Inflammatory macrophage (primary cell): ENCODE measurements around the gene ARAP1.
A peak's percentile ranks its signal among the peaks of the same experiment; 100 is the strongest.

ENCODE experiments used
- DNase-seq, 2 donors: peaks; one replicate each; pipeline ENCODE4 v3.0.0-alpha.2; 2020 to 2022

Gene ARAP1

GRCh38 chr11:72681226-72682153 is 70.7 kb downstream of the ARAP1 start:
- no peak for DNase-seq

- no peak for DNase-seq
Measured at GRCh38 chr11:72680624-72681158, 71.5 kb downstream of the ARAP1 start.

- no peak for DNase-seq
Measured at GRCh38 chr11:72679869-72680268, 72.3 kb downstream of the ARAP1 start.

GRCh38 chr11:72678524-72678923 is 73.7 kb downstream of the ARAP1 start:
- DNase-seq: no peak

- DNase-seq: peak; percentile 49 to 61
Measured at GRCh38 chr11:72676861-72677341, 75.3 kb downstream of the ARAP1 start.

- no peak for DNase-seq
Measured at GRCh38 chr11:72675221-72675620, 77.0 kb downstream of the ARAP1 start.

- DNase-seq: no peak
Measured at GRCh38 chr11:72673943-72674828, 78.0 kb downstream of the ARAP1 start, which contains the start of gene PDE2A. Gene PDE2A, minus strand, starts transcription at chr11:72674422. Its CDS starts 215 bp downstream, at chr11:72674207.

- DNase-seq: no peak
Measured at GRCh38 chr11:72673284-72673942, 78.8 kb downstream of the ARAP1 start.

- peak; percentile 33 to 49 for DNase-seq
Measured at GRCh38 chr11:72672597-72673238, 79.5 kb downstream of the ARAP1 start.

- DNase-seq: no peak
Measured at GRCh38 chr11:72671152-72672099, 80.8 kb downstream of the ARAP1 start.

GRCh38 chr11:72670041-72670440 is 82.2 kb downstream of the ARAP1 start:
- no peak for DNase-seq

GRCh38 chr11:72669527-72669926 is 82.7 kb downstream of the ARAP1 start:
- no peak for DNase-seq

- DNase-seq: no peak
Measured at GRCh38 chr11:72668629-72669347, 83.4 kb downstream of the ARAP1 start.

- no peak for DNase-seq
Measured at GRCh38 chr11:72665911-72666472, 86.2 kb downstream of the ARAP1 start.

GRCh38 chr11:72662036-72662435 is 90.2 kb downstream of the ARAP1 start:
- no peak for DNase-seq

- DNase-seq: no peak
Measured at GRCh38 chr11:72661486-72661885, 90.7 kb downstream of the ARAP1 start.

- no peak for DNase-seq
Measured at GRCh38 chr11:72658989-72659640, 93.1 kb downstream of the ARAP1 start.

- DNase-seq: no peak
Measured at GRCh38 chr11:72657411-72658100, 94.7 kb downstream of the ARAP1 start.
